Natural killer cell (primary cell): ENCODE measurements around the gene CACNB4. TPM values are rescaled to one million over a fixed set of nuclear protein-coding genes. Genes with fewer than 3 reads are reported as not detected.

Experiments used
- ATAC-seq, 3 donors: fragments of 150-1000 bp in 2 of 3; fragments of 200-7000 bp in 1 of 3; cut with Tn5 transposase; 1 replicate in 1 of 3; 2 replicates in 2 of 3; pipeline ENCODE4 v1.10.0; 2021; ENCODE audit warnings: mild to moderate bottlenecking in 2 of 3, moderate library complexity in 2 of 3
- DNase-seq, 2 donors: peaks; one replicate each; pipeline versions ENCODE4 v3.0.0 to v3.0.0-alpha.2; 2013 to 2021; ENCODE audit warnings: mixed read lengths in 1 of 2
- H3K27ac ChIP-seq: one replicate; pipeline ENCODE4 v1.5.1; 2013; ENCODE audit warnings: mild to moderate bottlenecking, low read length
- H3K27me3 ChIP-seq: one replicate; pipeline ENCODE4 v1.6.1; 2013; ENCODE audit warnings: low read length; ENCODE audit not compliant: control insufficient read depth, insufficient read depth
- H3K36me3 ChIP-seq: one replicate; pipeline ENCODE4 v1.6.1; 2013; ENCODE audit warnings: low read length; ENCODE audit not compliant: control insufficient read depth, insufficient read depth
- H3K4me1 ChIP-seq: one replicate; pipeline ENCODE4 v1.6.1; 2013; ENCODE audit warnings: low read length; ENCODE audit not compliant: control insufficient read depth, insufficient read depth
- H3K4me3 ChIP-seq: one replicate; pipeline ENCODE4 v1.5.1; 2013; ENCODE audit warnings: low read length
- H3K9me3 ChIP-seq: one replicate; pipeline ENCODE4 v1.6.1; 2013; ENCODE audit warnings: low read length; ENCODE audit not compliant: control insufficient read depth, insufficient read depth
- H3K27ac Mint-ChIP-seq, 2 donors: one replicate each; pipeline ENCODE4 v1.8.0; 2022; ENCODE audit warnings: mild to moderate bottlenecking in 2 of 2, mixed read lengths in 2 of 2, moderate library complexity in 1 of 2
- H3K27me3 Mint-ChIP-seq, 2 donors: one replicate each; pipeline ENCODE4 v1.8.0; 2022; ENCODE audit warnings: low read depth in 2 of 2, mixed read lengths in 2 of 2
- H3K36me3 Mint-ChIP-seq: one replicate; pipeline ENCODE4 v1.8.0; 2022; ENCODE audit warnings: mixed read lengths
- H3K4me1 Mint-ChIP-seq, 2 donors: one replicate each; pipeline ENCODE4 v1.8.0; 2022; ENCODE audit warnings: mixed read lengths in 2 of 2
- H3K4me3 Mint-ChIP-seq: one replicate; pipeline ENCODE4 v1.8.0; 2022; ENCODE audit warnings: mild to moderate bottlenecking, moderate library complexity, mixed read lengths
- H3K9me3 Mint-ChIP-seq, 2 donors: one replicate each; pipeline ENCODE4 v1.8.0; 2022; ENCODE audit warnings: mixed read lengths in 2 of 2
- WGBS: methylation state at CpG from one replicate; pipeline ENCODE4 v1.1.7; 2013; ENCODE audit warnings: missing lambda C conversion rate; ENCODE audit not compliant: insufficient coverage; 5-methylcytosine and 5-hydroxymethylcytosine counted together
- intact Hi-C: fragments of 100-400 bp; cut with micrococcal nuclease; formaldehyde crosslinking; loops from one replicate; pipeline ENCODE4 v1.14.2; 2022
- total RNA-seq, 4 donors: library from RNA; stranded (reverse); fragments of 120-200 nt in 1 of 4; gene quantifications; one replicate each; pipeline versions ENCODE4 v1.2.3 to v1.2.4, GENCODE V29; 2013 to 2022
- TF ChIP-seq, protein P1 (sequence below): fragments of 200-600 bp; IDR thresholded peaks from one replicate; pipeline ENCODE4 v1.8.0; 2022; ENCODE audit warnings: antibody characterized with exemption

Gene CACNB4
- total RNA-seq, 3 donors from 2014 or later (not counting 1 experiment from before 2014, with no cell fraction given) = 0.56 to 0.93 (median 0.73) TPM

DNA sequence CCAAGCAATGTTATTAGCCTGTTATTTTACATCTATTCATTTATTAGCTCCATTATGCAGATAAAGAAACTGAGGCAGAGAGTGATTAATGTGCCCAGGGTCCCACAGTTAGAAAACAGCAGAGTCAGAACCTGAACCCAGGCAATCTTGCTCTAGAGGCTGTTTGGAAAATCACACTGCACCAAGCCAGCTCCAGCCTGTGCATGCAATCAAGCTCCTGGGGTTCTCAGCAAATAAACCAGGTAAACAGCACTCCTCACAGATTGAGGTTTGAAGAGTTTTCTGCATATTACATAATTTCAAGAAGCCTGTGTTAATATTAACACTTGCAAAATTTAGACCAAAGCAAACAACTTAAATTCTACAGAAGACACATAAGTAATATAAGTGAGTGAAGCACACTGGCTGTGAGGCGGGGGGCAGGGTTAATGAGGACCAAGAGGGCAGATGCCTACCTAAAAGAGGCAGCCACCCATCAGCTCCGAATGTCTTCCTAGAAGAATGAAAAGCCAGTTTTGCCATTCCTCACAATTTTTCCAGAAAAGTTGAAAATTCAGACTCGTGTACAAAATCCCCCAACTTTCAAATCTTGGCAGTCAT lies 35.4 kb downstream of the CACNB4 start:
- H3K4me1 Mint-ChIP-seq = no peaks in the 10 kb centered on the region
- H3K27ac ChIP-seq = no peak overlapping the region
- no peak for ATAC-seq
- no peaks in the 10 kb centered on the region for H3K27me3 ChIP-seq
- H3K4me3 Mint-ChIP-seq = no peak overlapping the region
- H3K9me3 Mint-ChIP-seq = no peaks in the 10 kb centered on the region
- H3K4me3 ChIP-seq = no peak overlapping the region
- intact Hi-C loops = no loop called here
- no peaks in the 10 kb centered on the region for H3K36me3 ChIP-seq
- no peak overlapping the region for H3K27ac Mint-ChIP-seq
- TF ChIP-seq, protein P1, sequence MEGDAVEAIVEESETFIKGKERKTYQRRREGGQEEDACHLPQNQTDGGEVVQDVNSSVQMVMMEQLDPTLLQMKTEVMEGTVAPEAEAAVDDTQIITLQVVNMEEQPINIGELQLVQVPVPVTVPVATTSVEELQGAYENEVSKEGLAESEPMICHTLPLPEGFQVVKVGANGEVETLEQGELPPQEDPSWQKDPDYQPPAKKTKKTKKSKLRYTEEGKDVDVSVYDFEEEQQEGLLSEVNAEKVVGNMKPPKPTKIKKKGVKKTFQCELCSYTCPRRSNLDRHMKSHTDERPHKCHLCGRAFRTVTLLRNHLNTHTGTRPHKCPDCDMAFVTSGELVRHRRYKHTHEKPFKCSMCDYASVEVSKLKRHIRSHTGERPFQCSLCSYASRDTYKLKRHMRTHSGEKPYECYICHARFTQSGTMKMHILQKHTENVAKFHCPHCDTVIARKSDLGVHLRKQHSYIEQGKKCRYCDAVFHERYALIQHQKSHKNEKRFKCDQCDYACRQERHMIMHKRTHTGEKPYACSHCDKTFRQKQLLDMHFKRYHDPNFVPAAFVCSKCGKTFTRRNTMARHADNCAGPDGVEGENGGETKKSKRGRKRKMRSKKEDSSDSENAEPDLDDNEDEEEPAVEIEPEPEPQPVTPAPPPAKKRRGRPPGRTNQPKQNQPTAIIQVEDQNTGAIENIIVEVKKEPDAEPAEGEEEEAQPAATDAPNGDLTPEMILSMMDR = no peak
- no peaks in the 10 kb centered on the region for H3K9me3 ChIP-seq
- DNase-seq = no peak
- no peaks in the 10 kb centered on the region for H3K4me1 ChIP-seq
- WGBS = 92% methylated on average over 3 of the region's 3 CpGs
- H3K27me3 Mint-ChIP-seq = peaks cover 12 to 17% of the 10 kb centered on the region in 2 donors
- no peaks in the 10 kb centered on the region for H3K36me3 Mint-ChIP-seq

GRCh38 chr2:152062125-152063091 lies 36.4 kb downstream of the CACNB4 start:
- H3K4me3 ChIP-seq = no peak overlapping the region
- no peaks in the 10 kb centered on the region for H3K36me3 ChIP-seq
- no peaks in the 10 kb centered on the region for H3K27me3 ChIP-seq
- Mint-ChIP-seq H3K4me1 (no peaks in the 10 kb centered on the region), H3K27ac (no peak overlapping the region), H3K36me3 (no peaks in the 10 kb centered on the region), H3K9me3 (no peaks in the 10 kb centered on the region), H3K4me3 (no peak overlapping the region), H3K27me3 (peaks cover 12 to 17% of the 10 kb centered on the region in 2 donors)
- intact Hi-C loops = no loop called here
- WGBS = 50% methylated on average over 7 of the region's 7 CpGs
- H3K9me3 ChIP-seq = no peaks in the 10 kb centered on the region
- no peaks in the 10 kb centered on the region for H3K4me1 ChIP-seq
- TF ChIP-seq, protein P1 = no peak
- peak in 2 of 3 donors; percentile 12 to 50 for ATAC-seq
- no peak for DNase-seq
- no peak overlapping the region for H3K27ac ChIP-seq

GRCh38 chr2:152061383-152061782 lies 37.5 kb downstream of the CACNB4 start:
- H3K4me3 ChIP-seq = no peak overlapping the region
- no peaks in the 10 kb centered on the region for H3K4me1 Mint-ChIP-seq
- no peaks in the 10 kb centered on the region for H3K36me3 ChIP-seq
- no peak for DNase-seq
- H3K27me3 ChIP-seq = no peaks in the 10 kb centered on the region
- WGBS = 85% methylated on average over 1 of the region's 1 CpG
- no peak overlapping the region for H3K27ac Mint-ChIP-seq
- no peak for ATAC-seq
- H3K27me3 Mint-ChIP-seq = peaks cover 12 to 17% of the 10 kb centered on the region in 2 donors
- H3K9me3 Mint-ChIP-seq = no peaks in the 10 kb centered on the region
- no peak overlapping the region for H3K27ac ChIP-seq
- no peaks in the 10 kb centered on the region for H3K36me3 Mint-ChIP-seq
- no peaks in the 10 kb centered on the region for H3K9me3 ChIP-seq
- no peak overlapping the region for H3K4me3 Mint-ChIP-seq
- TF ChIP-seq, protein P1 = no peak
- intact Hi-C loops = no loop called here
- H3K4me1 ChIP-seq = no peaks in the 10 kb centered on the region
